ENCODE measurements around the gene RASGRF1. TPM values are rescaled to one million over a fixed set of nuclear protein-coding genes. Genes with fewer than 3 reads are reported as not detected.

The RASGRF1 gene
- polyA plus RNA-seq, 3 donors, result 0.11 TPM; not detected in 2

DNA sequence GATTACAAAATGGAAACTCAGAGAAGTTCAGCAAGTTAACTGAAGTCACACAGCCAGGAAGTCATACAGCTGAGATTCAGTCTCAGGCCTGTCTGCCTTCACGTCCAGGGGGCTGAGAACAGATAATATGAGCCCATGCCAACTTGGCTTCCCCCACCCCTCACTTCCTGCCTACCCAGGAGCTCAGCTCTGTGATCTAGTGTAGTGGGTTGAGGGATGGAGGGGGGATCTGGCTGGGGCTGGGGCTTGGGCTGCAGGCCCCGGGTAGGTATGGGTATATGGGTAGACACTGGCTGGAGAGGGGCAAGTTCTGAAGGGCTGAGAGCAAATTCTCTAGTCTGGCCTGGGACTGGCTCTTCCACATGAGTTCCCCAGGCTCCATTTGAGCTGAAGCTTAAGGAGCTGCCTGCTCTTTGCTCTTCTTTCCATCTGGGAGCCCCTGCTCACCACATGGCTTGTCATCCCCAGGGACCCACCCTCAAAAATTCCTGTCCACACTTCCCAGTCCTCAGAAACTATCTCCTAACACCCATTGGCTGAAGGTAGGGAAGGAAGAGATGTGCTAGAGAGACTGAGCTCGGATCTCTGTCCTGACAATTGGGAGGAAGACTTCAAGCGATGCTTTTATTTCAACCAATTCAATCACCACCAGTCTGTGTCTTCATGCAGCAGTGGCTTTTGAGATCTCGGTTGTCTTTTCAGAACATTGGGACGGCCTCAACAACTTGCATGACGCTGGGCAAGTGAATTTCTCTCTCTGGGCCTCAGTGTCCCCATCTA, 2.0 kb downstream of the RASGRF1 start:
- H3K27ac ChIP-seq (ENCODE audit: low read depth in 1 of 2, low read length in 2 of 2), result no peak overlapping the region
- H3K4me2 ChIP-seq (replicated peaks; ENCODE audit: extremely low read depth, low read length, poor library complexity, severe bottlenecking), result no peak overlapping the region
- H3K9ac ChIP-seq (ENCODE audit: insufficient read depth, low read length, poor library complexity, severe bottlenecking), result no peak overlapping the region
- no peaks in the 10 kb centered on the region for H3K79me2 ChIP-seq (ENCODE audit: insufficient read depth, low read length)
- Mint-ChIP-seq H3K27me3 (ENCODE audit: low read depth in 3 of 3) (peaks cover 65 to 75% (median 67%) of the 10 kb centered on the region in 3 donors), H3K9me3 (peaks cover 0 to 7% (median 0%) of the 10 kb centered on the region in 7 donors), H3K4me1 (peaks cover 6% of the 10 kb centered on the region), H3K36me3 (peaks cover 0 to 3% of the 10 kb centered on the region in 2 donors), H3K4me3 (peak overlapping the region in 1 of 2 donors; percentile 57), H3K27ac (peak overlapping the region in 1 of 7 donors; percentile 60)
- H3K36me3 ChIP-seq (replicated peaks in 1 of 2; ENCODE audit: control insufficient read depth in 1 of 2, insufficient read depth in 2 of 2, low read length in 2 of 2), result no peaks in the 10 kb centered on the region
- H3K4me1 ChIP-seq (ENCODE audit: control insufficient read depth in 1 of 2, insufficient read depth in 2 of 2, low read length in 2 of 2), result peaks cover 0 to 5% of the 10 kb centered on the region in 2 donors
- no peaks in the 10 kb centered on the region for H3K9me3 ChIP-seq (replicated peaks in 1 of 2; ENCODE audit: control insufficient read depth in 1 of 2, insufficient read depth in 1 of 2, low read length in 2 of 2)
- intact Hi-C loops (cut with micrococcal nuclease), result no loop called here
- H3K27me3 ChIP-seq (ENCODE audit: control insufficient read depth in 2 of 2, insufficient read depth in 2 of 2, low read length in 2 of 2), result peaks cover 22 to 61% of the 10 kb centered on the region in 2 donors
- no peak overlapping the region for H2AFZ ChIP-seq (ENCODE audit: insufficient read depth, low read depth, low read length, poor library complexity, severe bottlenecking)
- DNase-seq, result no peak
- TF ChIP-seq, protein P1, sequence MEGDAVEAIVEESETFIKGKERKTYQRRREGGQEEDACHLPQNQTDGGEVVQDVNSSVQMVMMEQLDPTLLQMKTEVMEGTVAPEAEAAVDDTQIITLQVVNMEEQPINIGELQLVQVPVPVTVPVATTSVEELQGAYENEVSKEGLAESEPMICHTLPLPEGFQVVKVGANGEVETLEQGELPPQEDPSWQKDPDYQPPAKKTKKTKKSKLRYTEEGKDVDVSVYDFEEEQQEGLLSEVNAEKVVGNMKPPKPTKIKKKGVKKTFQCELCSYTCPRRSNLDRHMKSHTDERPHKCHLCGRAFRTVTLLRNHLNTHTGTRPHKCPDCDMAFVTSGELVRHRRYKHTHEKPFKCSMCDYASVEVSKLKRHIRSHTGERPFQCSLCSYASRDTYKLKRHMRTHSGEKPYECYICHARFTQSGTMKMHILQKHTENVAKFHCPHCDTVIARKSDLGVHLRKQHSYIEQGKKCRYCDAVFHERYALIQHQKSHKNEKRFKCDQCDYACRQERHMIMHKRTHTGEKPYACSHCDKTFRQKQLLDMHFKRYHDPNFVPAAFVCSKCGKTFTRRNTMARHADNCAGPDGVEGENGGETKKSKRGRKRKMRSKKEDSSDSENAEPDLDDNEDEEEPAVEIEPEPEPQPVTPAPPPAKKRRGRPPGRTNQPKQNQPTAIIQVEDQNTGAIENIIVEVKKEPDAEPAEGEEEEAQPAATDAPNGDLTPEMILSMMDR (IDR thresholded peaks at IDR 0.05), result no peak
- H4K20me1 ChIP-seq (ENCODE audit: insufficient read depth, low read length), result no peaks in the 10 kb centered on the region
- 60% methylated on average over 4 of the region's 7 CpGs for WGBS (ENCODE audit: insufficient coverage)
- no peak overlapping the region for H3K4me3 ChIP-seq (replicated peaks in 1 of 3; ENCODE audit: low read depth in 2 of 3, low read length in 3 of 3)

DNA sequence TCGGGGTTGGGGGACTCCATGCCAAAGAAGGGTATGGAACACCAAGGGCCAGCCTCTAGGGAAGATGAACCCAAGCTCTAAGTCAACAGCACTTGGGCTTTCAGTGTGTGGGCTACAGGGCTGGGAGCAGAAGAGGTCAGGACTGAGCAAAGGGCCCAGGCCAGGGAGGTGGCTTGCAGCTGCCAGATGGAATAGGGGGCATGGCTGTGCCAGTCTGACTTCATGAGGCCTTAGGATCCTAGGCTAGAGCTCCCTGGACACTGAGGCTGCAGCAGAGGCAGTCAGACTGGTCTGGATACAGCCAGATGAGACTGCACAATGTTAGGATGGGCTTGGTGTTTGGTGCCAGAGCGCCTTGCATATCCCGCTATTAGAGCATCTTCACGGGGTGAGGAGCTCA, 3.8 kb downstream of the RASGRF1 start:
- Mint-ChIP-seq H3K9me3 (peaks cover 0 to 7% (median 0%) of the 10 kb centered on the region in 7 donors), H3K4me1 (peaks cover 6% of the 10 kb centered on the region), H3K36me3 (peaks cover 0 to 2% of the 10 kb centered on the region in 2 donors), H3K27me3 (ENCODE audit: low read depth in 3 of 3) (peaks cover 52 to 68% (median 53%) of the 10 kb centered on the region in 3 donors), H3K27ac (no peak overlapping the region), H3K4me3 (peak overlapping the region in 1 of 2 donors; percentile 16)
- no peak overlapping the region for H3K4me2 ChIP-seq (replicated peaks; ENCODE audit: extremely low read depth, low read length, poor library complexity, severe bottlenecking)
- peaks cover 22 to 43% of the 10 kb centered on the region in 2 donors for H3K27me3 ChIP-seq (ENCODE audit: control insufficient read depth in 2 of 2, insufficient read depth in 2 of 2, low read length in 2 of 2)
- no peak overlapping the region for H3K27ac ChIP-seq (ENCODE audit: low read depth in 1 of 2, low read length in 2 of 2)
- WGBS (ENCODE audit: insufficient coverage), result 85% methylated on average over 2 of the region's 4 CpGs
- H2AFZ ChIP-seq (ENCODE audit: insufficient read depth, low read depth, low read length, poor library complexity, severe bottlenecking), result no peak overlapping the region
- no peak overlapping the region for H3K9ac ChIP-seq (ENCODE audit: insufficient read depth, low read length, poor library complexity, severe bottlenecking)
- no peak for DNase-seq
- TF ChIP-seq, protein P1 (IDR thresholded peaks at IDR 0.05), result no peak
- no peak overlapping the region for H3K4me3 ChIP-seq (replicated peaks in 1 of 3; ENCODE audit: low read depth in 2 of 3, low read length in 3 of 3)
- no peaks in the 10 kb centered on the region for H4K20me1 ChIP-seq (ENCODE audit: insufficient read depth, low read length)
- no peaks in the 10 kb centered on the region for H3K9me3 ChIP-seq (replicated peaks in 1 of 2; ENCODE audit: control insufficient read depth in 1 of 2, insufficient read depth in 1 of 2, low read length in 2 of 2)
- H3K36me3 ChIP-seq (replicated peaks in 1 of 2; ENCODE audit: control insufficient read depth in 1 of 2, insufficient read depth in 2 of 2, low read length in 2 of 2), result no peaks in the 10 kb centered on the region
- H3K79me2 ChIP-seq (ENCODE audit: insufficient read depth, low read length), result no peaks in the 10 kb centered on the region
- H3K4me1 ChIP-seq (ENCODE audit: control insufficient read depth in 1 of 2, insufficient read depth in 2 of 2, low read length in 2 of 2), result peaks cover 0 to 5% of the 10 kb centered on the region in 2 donors
- intact Hi-C loops (cut with micrococcal nuclease), result no loop called here
